Spleen (tissue), 7 donors: ENCODE measurements around the gene CHD9NB.

ENCODE experiments used
- POLR2A ChIP-seq, 3 donors: fragments of 450-650 bp; IDR thresholded peaks; one replicate each; pipeline ENCODE4 v1.5.1; 2017; ENCODE audit warnings: antibody characterized with exemption in 3 of 3, mild to moderate bottlenecking in 1 of 3
- POLR2AphosphoS5 ChIP-seq, 3 donors: sonication (generic); formaldehyde crosslinking; IDR thresholded peaks; one replicate each; pipeline ENCODE4 v1.5.1; 2017; ENCODE audit warnings: antibody characterized with exemption in 3 of 3
- TF ChIP-seq, protein P1 (sequence below), 11 experiments: fragments of 200-600 bp in 7 of 11; fragments of 450-650 bp in 4 of 11; sonication (generic) in 4 of 11; IDR thresholded peaks in 8 of 11; conservative IDR thresholded peaks in 3 of 11; 1 replicate in 7 of 11; 2 replicates in 4 of 11; pipeline versions ENCODE4 v1.4.0 to v1.8.0; 2016 to 2021; ENCODE audit warnings: antibody characterized with exemption in 11 of 11, inconsistent platforms in 4 of 11, mild to moderate bottlenecking in 1 of 11
- donor health status: DM: no; HTN: no; CAD: no; lungs with moderate emphysema.
- donor health status: DM: no; HTN: no; CAD: no.
- donor health status: DM: no; HTN: no; CAD: no.

GRCh38 chr16:53090591-53091411, 38.1 kb upstream of the CHD9NB start:
- peak; percentile 74 to 85 (median 84) for TF ChIP-seq POLR2AphosphoS5 (IDR thresholded peaks at IDR 0.05)
- TF ChIP-seq, protein P1, sequence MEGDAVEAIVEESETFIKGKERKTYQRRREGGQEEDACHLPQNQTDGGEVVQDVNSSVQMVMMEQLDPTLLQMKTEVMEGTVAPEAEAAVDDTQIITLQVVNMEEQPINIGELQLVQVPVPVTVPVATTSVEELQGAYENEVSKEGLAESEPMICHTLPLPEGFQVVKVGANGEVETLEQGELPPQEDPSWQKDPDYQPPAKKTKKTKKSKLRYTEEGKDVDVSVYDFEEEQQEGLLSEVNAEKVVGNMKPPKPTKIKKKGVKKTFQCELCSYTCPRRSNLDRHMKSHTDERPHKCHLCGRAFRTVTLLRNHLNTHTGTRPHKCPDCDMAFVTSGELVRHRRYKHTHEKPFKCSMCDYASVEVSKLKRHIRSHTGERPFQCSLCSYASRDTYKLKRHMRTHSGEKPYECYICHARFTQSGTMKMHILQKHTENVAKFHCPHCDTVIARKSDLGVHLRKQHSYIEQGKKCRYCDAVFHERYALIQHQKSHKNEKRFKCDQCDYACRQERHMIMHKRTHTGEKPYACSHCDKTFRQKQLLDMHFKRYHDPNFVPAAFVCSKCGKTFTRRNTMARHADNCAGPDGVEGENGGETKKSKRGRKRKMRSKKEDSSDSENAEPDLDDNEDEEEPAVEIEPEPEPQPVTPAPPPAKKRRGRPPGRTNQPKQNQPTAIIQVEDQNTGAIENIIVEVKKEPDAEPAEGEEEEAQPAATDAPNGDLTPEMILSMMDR (IDR thresholded peaks at IDR 0.05 in 8 of 11, conservative IDR thresholded peaks at IDR 0.05 in 3 of 11): no peak
- TF ChIP-seq POLR2A (IDR thresholded peaks at IDR 0.05): peak in 1 of 3 donors; percentile 7
